Activated naive CD8-positive, alpha-beta T cell treated with anti-CD3 and anti-CD28 coated beads for 36 hours (primary cell): ENCODE measurements around the gene TLE5. TPM values are rescaled to one million over a fixed set of nuclear protein-coding genes. Genes with fewer than 3 reads are reported as not detected.

Experiments used
- total RNA-seq, 2 experiments: library from RNA; stranded (reverse); gene quantifications; one replicate each; pipeline ENCODE4 v1.2.3, GENCODE V29; 2021

Gene TLE5
- total RNA-seq, 2 experiments from 2014 or later = 221 to 222 TPM

Other genes starting within 250 kb of the TLE5 start
- gene ZNF554, start 242.6 kb downstream of the TLE5 start, total RNA-seq = 1 to 10 TPM; 1.2 to 1.3 TPM
- gene ZNF555, start 221.0 kb downstream of the TLE5 start, total RNA-seq = 1 to 10 TPM; 1.5 to 1.9 TPM
- gene ZNF556, start 195.2 kb downstream of the TLE5 start, total RNA-seq = not detected
- gene ZNF57, start 161.6 kb downstream of the TLE5 start, total RNA-seq = 1 to 10 TPM; 4.2 to 5.3 TPM
- gene ZNF77, start 117.5 kb downstream of the TLE5 start, total RNA-seq = 1 to 10 TPM; 3.4 to 3.5 TPM
- gene TLE6, start 84.9 kb downstream of the TLE5 start, total RNA-seq = 1 to 10 TPM; 2.4 to 3.2 TPM
- 1 to 10 TPM; 1.4 to 2.3 TPM for gene TLE2, start 33.2 kb downstream of the TLE5 start, total RNA-seq
- gene GNA11, start 31.9 kb upstream of the TLE5 start, total RNA-seq = 1 to 10 TPM; 4.5 to 4.6 TPM
- gene GNA15, start 73.5 kb upstream of the TLE5 start, total RNA-seq = 1 to 10 TPM; 7.5 to 7.8 TPM
- 10 to 100 TPM; 37.5 to 42.7 TPM for gene S1PR4, start 116.3 kb upstream of the TLE5 start, total RNA-seq
- 10 to 100 TPM; 86.5 to 91.3 TPM for gene NCLN, start 123.4 kb upstream of the TLE5 start, total RNA-seq
- gene CELF5, start 162.2 kb upstream of the TLE5 start, total RNA-seq = under 1 TPM; 0.16 to 0.29 TPM